Activated T-helper 9 cell treated with anti-CD3 and anti-CD28 coated beads, Interleukin-2, amount 50 U/mL, for 16 hours (primary cell): ENCODE measurements around the gene CDY1B.
"Not testable (repeated sequence)": the region's sequence is repeated elsewhere in the genome, so short reads cannot be mapped to it uniquely, and the experiment has no call there.

Experiments
- DNase-seq: peaks from one replicate; pipeline ENCODE4 v3.0.0-alpha.2; 2020; ENCODE audit warnings: low read depth

Gene CDY1B

GRCh38 chrY:24047919-24048318 lies at the start of gene CDY1B:
Gene CDY1B (minus strand): TSS chrY:24048019. CDS start chrY:24047688, 331 bp downstream.
- not testable (repeated sequence) for DNase-seq

- not testable (repeated sequence) for DNase-seq
Measured at GRCh38 chrY:24049525-24049924, 1.7 kb upstream of the CDY1B start.

GRCh38 chrY:24043209-24043608 lies 4.6 kb downstream of the CDY1B start:
- not testable (repeated sequence) for DNase-seq

GRCh38 chrY:24039008-24039718 lies 8.7 kb downstream of the CDY1B start:
- not testable (repeated sequence) for DNase-seq

GRCh38 chrY:24026212-24027103 lies 21.4 kb downstream of the CDY1B start:
- DNase-seq, result not testable (repeated sequence)
